IgD-negative memory B cell (primary cell): Measurements from ENCODE around the gene BOLA3. TPM values are rescaled to one million over a fixed set of nuclear protein-coding genes. Genes with fewer than 3 reads are reported as not detected.

Source experiments
- H3K27ac Mint-ChIP-seq, 3 donors: one replicate each; pipeline ENCODE4 v1.8.0; 2020 to 2022; ENCODE audit warnings: mild to moderate bottlenecking in 3 of 3, mixed read lengths in 3 of 3, moderate library complexity in 1 of 3
- H3K27me3 Mint-ChIP-seq: one replicate; pipeline ENCODE4 v1.8.0; 2021; ENCODE audit warnings: mixed read lengths
- H3K36me3 Mint-ChIP-seq: one replicate; pipeline ENCODE4 v1.8.0; 2020; ENCODE audit warnings: mild to moderate bottlenecking, mixed read lengths
- H3K4me1 Mint-ChIP-seq, 3 donors: one replicate each; pipeline ENCODE4 v1.8.0; 2020 to 2022; ENCODE audit warnings: mixed read lengths in 3 of 3, mild to moderate bottlenecking in 1 of 3
- H3K4me3 Mint-ChIP-seq, 4 donors: one replicate each; pipeline ENCODE4 v1.8.0; 2020 to 2022; ENCODE audit warnings: mild to moderate bottlenecking in 4 of 4, mixed read lengths in 4 of 4, moderate library complexity in 3 of 4
- H3K9me3 Mint-ChIP-seq, 3 donors: one replicate each; pipeline ENCODE4 v1.8.0; 2020 to 2021; ENCODE audit warnings: mixed read lengths in 3 of 3, mild to moderate bottlenecking in 1 of 3
- polyA plus RNA-seq: library from polyadenylated mRNA; unstranded; fragments of 300-500 nt; fragmentation: Illumina TruSeq; gene quantifications from one replicate; pipeline ENCODE4 v1.2.3, GENCODE V29; 2021

Gene BOLA3
- polyA plus RNA-seq, 1 donor from 2014 or later = 44.5 TPM

GRCh38 chr2:74174909-74175308, 27.2 kb upstream of the BOLA3 start:
- Mint-ChIP-seq H3K9me3 (no peaks in the 10 kb centered on the region), H3K4me1 (peaks cover 33 to 42% (median 39%) of the 10 kb centered on the region in 3 donors), H3K27me3 (no peaks in the 10 kb centered on the region), H3K36me3 (peaks cover 4% of the 10 kb centered on the region), H3K4me3 (peak overlapping the region; percentile 82 to 99 (median 86)), H3K27ac (peak overlapping the region; percentile 73 to 99 (median 96))

- Mint-ChIP-seq H3K4me1 (peaks cover 15 to 19% (median 19%) of the 10 kb centered on the region in 3 donors), H3K4me3 (no peak overlapping the region), H3K27me3 (no peaks in the 10 kb centered on the region), H3K27ac (peak overlapping the region in 1 of 3 donors; percentile 53), H3K36me3 (peaks cover 4% of the 10 kb centered on the region), H3K9me3 (peaks cover 0 to 2% (median 0%) of the 10 kb centered on the region in 3 donors)
Measured at GRCh38 chr2:74168739-74169138, 21.0 kb upstream of the BOLA3 start.

DNA sequence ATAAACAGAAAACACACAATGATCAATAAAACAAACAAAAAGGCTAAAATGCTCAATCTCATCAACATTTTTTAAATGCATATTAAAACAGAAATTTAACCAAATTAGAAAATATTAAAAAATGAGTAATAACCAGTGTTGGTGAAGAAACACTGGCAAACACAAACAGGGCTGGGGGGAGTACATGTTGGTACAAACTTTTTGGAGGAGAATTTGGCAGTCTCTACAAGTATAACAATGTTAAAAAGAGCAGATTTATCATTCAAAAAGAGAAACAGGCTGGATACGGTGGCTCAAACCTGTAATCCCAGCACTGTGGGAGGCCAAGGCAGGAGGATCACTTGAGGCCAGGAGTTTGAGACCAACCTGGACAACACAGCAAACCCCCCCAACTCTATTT, 17.0 kb upstream of the BOLA3 start:
- peaks cover 5 to 7% (median 5%) of the 10 kb centered on the region in 3 donors for H3K4me1 Mint-ChIP-seq
- H3K4me3 Mint-ChIP-seq = no peak overlapping the region
- no peaks in the 10 kb centered on the region for H3K27me3 Mint-ChIP-seq
- peaks cover 4% of the 10 kb centered on the region for H3K36me3 Mint-ChIP-seq
- H3K9me3 Mint-ChIP-seq = peaks cover 0 to 2% (median 0%) of the 10 kb centered on the region in 3 donors
- no peak overlapping the region for H3K27ac Mint-ChIP-seq

DNA sequence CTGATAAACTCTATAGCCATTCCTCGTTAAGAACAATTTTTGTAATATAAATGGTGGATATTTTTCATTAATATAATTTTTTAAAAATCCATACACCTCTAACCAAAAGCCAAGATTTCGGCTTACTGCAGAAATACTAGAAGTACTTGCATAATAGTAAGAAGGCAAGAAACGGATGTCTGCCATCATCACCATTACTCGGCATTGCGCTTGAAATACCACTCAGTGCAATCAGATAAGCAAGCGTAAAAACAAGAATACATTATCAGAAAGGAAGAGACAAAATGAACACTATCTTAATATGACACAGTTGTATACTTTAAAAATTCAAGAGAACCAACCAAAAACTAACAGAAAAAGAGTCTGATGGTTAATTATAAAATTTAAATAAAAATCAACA, 15.2 kb upstream of the BOLA3 start:
- no peaks in the 10 kb centered on the region for H3K27me3 Mint-ChIP-seq
- H3K4me3 Mint-ChIP-seq = no peak overlapping the region
- peaks cover 0 to 5% (median 4%) of the 10 kb centered on the region in 3 donors for H3K4me1 Mint-ChIP-seq
- no peak overlapping the region for H3K27ac Mint-ChIP-seq
- H3K36me3 Mint-ChIP-seq = peaks cover 4% of the 10 kb centered on the region
- peaks cover 0 to 2% (median 0%) of the 10 kb centered on the region in 3 donors for H3K9me3 Mint-ChIP-seq

DNA sequence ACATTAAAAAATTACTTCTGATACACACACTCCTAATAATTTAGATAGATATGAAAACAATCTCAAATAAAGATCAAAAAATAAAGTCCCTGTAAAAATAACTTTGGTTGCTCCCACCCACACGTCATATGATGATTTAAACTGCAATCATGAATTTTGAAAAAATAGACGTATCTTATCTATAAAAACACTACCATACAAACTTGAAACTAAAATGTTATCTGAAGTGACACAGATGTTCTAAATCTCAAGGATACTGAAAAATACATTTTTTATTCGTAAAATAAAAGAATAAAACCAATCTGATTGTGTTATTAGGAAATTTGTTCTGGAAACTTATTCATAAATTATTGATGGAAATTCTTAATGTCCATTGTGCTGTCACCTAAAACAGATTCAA, 8.1 kb upstream of the BOLA3 start:
- Mint-ChIP-seq H3K9me3 (no peaks in the 10 kb centered on the region), H3K4me1 (peaks cover 12 to 23% (median 13%) of the 10 kb centered on the region in 3 donors), H3K4me3 (no peak overlapping the region), H3K36me3 (no peaks in the 10 kb centered on the region), H3K27me3 (no peaks in the 10 kb centered on the region), H3K27ac (peak overlapping the region in 1 of 3 donors; percentile 47)

DNA sequence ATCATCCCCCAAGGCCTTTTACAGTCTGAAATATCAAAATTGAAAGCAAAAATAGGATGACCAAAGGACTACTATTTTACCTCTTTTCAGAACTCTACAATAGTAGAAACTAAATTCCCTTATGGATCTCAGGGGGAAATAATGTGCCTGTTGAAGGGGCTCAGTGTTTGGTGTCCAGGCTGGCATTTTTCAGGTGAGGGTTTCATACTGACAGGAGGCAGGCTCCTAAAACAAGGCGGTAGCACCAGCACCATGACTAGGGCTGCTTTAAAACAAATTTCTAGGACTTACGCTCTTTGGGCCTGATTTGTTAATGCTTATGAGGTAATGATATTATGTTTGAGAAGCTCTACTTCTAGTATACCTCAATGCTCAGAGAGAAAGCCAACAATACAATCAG, 5.2 kb upstream of the BOLA3 start:
- Mint-ChIP-seq H3K4me3 (no peak overlapping the region), H3K4me1 (peaks cover 13 to 41% (median 18%) of the 10 kb centered on the region in 3 donors), H3K36me3 (no peaks in the 10 kb centered on the region), H3K9me3 (no peaks in the 10 kb centered on the region), H3K27me3 (no peaks in the 10 kb centered on the region), H3K27ac (peak overlapping the region in 2 of 3 donors; percentile 26 to 36)

GRCh38 chr2:74149570-74150319, 2.0 kb upstream of the BOLA3 start:
- Mint-ChIP-seq H3K4me3 (peak overlapping the region in 2 of 4 donors; percentile 34 to 52), H3K9me3 (no peaks in the 10 kb centered on the region), H3K36me3 (no peaks in the 10 kb centered on the region), H3K27ac (peak overlapping the region in 1 of 3 donors; percentile 25), H3K4me1 (peaks cover 16 to 36% (median 17%) of the 10 kb centered on the region in 3 donors), H3K27me3 (no peaks in the 10 kb centered on the region)

GRCh38 chr2:74149247-74149525, 1.5 kb upstream of the BOLA3 start:
- H3K36me3 Mint-ChIP-seq = no peaks in the 10 kb centered on the region
- H3K27ac Mint-ChIP-seq = no peak overlapping the region
- H3K27me3 Mint-ChIP-seq = no peaks in the 10 kb centered on the region
- H3K9me3 Mint-ChIP-seq = no peaks in the 10 kb centered on the region
- peaks cover 16 to 36% (median 17%) of the 10 kb centered on the region in 3 donors for H3K4me1 Mint-ChIP-seq
- peak overlapping the region in 1 of 4 donors; percentile 34 for H3K4me3 Mint-ChIP-seq

DNA sequence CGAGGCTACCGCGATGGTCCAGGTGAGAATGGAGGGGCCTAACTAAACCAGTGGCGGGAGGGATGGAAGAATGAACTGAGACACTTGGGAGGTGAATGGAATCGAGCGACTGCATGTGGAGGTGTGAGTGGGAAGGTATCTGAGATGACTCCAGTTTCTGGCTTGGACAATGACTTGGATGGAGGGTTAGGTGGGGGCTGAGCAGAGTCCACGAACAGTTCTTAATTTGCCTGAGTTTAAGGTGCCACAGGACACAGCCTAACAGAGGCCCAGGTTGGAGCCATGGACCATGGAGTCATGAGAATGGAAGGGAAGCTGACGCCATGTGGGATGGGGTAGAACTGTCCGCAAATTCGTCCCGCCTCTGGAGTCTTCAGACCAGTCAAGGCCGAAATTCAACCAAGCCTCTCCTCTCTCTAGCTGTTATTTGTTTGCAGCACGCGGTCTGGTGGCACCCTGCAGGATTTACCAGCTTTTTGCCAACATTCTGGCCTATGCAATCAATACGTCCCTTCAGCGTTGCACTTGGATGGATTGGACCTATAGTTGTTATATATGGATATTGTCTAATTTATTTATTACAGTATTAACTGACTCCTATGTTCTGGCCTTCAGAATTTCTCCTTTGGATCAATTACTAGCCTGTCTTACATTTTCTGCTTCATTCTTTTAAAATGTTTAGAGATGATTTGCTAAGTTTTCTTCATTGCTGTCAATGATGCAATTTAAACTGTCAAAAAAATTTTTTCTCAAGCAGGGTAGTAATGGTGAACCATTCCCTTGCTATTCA, 940 bp upstream of the BOLA3 start:
- Mint-ChIP-seq H3K4me1 (peaks cover 15 to 36% (median 16%) of the 10 kb centered on the region in 3 donors), H3K27ac (no peak overlapping the region), H3K4me3 (no peak overlapping the region), H3K27me3 (no peaks in the 10 kb centered on the region), H3K36me3 (no peaks in the 10 kb centered on the region), H3K9me3 (no peaks in the 10 kb centered on the region)

- no peaks in the 10 kb centered on the region for H3K27me3 Mint-ChIP-seq
- H3K4me3 Mint-ChIP-seq = no peak overlapping the region
- no peaks in the 10 kb centered on the region for H3K9me3 Mint-ChIP-seq
- no peak overlapping the region for H3K27ac Mint-ChIP-seq
- H3K4me1 Mint-ChIP-seq = peaks cover 6 to 26% (median 7%) of the 10 kb centered on the region in 3 donors
- H3K36me3 Mint-ChIP-seq = no peaks in the 10 kb centered on the region
Measured at GRCh38 chr2:74146929-74147726, 584 bp downstream of the BOLA3 start.

GRCh38 chr2:74142340-74142739, 5.4 kb downstream of the BOLA3 start:
- peaks cover 6% of the 10 kb centered on the region for H3K36me3 Mint-ChIP-seq
- peaks cover 0 to 4% (median 0%) of the 10 kb centered on the region in 3 donors for H3K4me1 Mint-ChIP-seq
- no peaks in the 10 kb centered on the region for H3K9me3 Mint-ChIP-seq
- H3K4me3 Mint-ChIP-seq = peak overlapping the region in 1 of 4 donors; percentile 60
- no peak overlapping the region for H3K27ac Mint-ChIP-seq
- no peaks in the 10 kb centered on the region for H3K27me3 Mint-ChIP-seq

- H3K4me1 Mint-ChIP-seq = peaks cover 0 to 1% (median 0%) of the 10 kb centered on the region in 3 donors
- H3K4me3 Mint-ChIP-seq = no peak overlapping the region
- H3K27me3 Mint-ChIP-seq = no peaks in the 10 kb centered on the region
- H3K36me3 Mint-ChIP-seq = peaks cover 9% of the 10 kb centered on the region
- H3K9me3 Mint-ChIP-seq = no peaks in the 10 kb centered on the region
- no peak overlapping the region for H3K27ac Mint-ChIP-seq
Measured at GRCh38 chr2:74138600-74139323, 8.9 kb downstream of the BOLA3 start.

DNA sequence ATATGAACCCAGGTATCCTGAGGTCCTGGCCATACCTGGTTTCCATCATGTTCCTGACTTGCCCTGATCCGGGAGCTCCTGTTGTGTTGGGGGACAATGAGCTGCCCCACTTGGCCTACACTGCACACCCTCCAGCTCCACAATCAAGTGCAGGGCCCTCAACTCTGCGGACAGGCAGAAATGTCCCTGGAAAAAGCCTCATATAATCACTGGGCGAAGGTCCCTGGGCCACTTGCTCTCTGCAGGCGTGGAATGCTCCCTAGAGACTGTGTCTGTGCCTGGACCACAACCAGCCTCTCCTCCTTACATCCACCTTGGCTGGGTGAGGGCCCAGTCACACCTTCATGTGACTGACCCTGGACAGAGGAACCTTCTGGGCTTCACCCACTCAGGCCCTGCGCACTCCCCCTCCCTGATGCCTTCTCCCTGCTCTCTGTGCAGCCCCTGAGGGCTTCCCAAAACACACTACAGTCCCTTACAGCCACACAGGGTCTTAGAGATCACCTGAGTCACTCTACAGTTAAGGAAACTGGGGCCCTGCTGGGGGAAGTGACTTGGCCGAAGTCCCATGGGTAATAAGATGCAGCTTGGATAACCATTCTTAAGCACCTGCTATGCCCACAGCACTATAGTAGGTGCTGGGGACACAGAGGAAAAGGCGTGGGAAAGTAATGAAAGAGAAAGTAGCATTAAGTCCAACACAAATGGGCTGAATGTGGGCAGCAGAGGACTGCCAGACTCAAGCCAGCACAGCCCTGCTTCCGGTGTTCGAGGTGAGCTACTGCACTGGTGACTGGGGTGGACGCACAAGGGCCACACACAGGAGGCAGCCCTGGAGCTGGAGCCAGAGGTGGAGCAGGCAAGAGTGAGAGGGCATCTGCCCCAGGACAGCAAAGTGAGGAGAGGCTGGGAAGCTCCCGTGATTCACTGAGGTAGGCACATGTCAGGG, 9.8 kb downstream of the BOLA3 start:
- no peaks in the 10 kb centered on the region for H3K9me3 Mint-ChIP-seq
- peaks cover 9% of the 10 kb centered on the region for H3K36me3 Mint-ChIP-seq
- peak overlapping the region in 1 of 3 donors; percentile 89 for H3K27ac Mint-ChIP-seq

More for the DNA sequence above, 9.8 kb downstream of the BOLA3 start:
- H3K4me3 Mint-ChIP-seq = no peak overlapping the region
- peaks cover 0 to 1% (median 0%) of the 10 kb centered on the region in 3 donors for H3K4me1 Mint-ChIP-seq
- no peaks in the 10 kb centered on the region for H3K27me3 Mint-ChIP-seq
